Neural crest cell (in vitro differentiated cells): ENCODE measurements around the gene SCD5. TPM values are rescaled to one million over a fixed set of nuclear protein-coding genes. Genes with fewer than 3 reads are reported as not detected.

Experiments used
- DNase-seq: peaks from one replicate; pipeline ENCODE4 v3.0.0; 2021; ENCODE audit warnings: low read depth, mixed read lengths, low spot score
- H3K27ac Mint-ChIP-seq: one replicate; pipeline ENCODE4 v1.8.0; 2021; ENCODE audit warnings: mild to moderate bottlenecking, mixed read lengths; ENCODE audit not compliant: unreplicated experiment
- H3K27me3 Mint-ChIP-seq: 2 replicates; pipeline ENCODE4 v1.8.0; 2021; ENCODE audit warnings: low read depth, mild to moderate bottlenecking, mixed read lengths
- H3K36me3 Mint-ChIP-seq: 2 replicates; pipeline ENCODE4 v1.8.0; 2021; ENCODE audit warnings: low read depth, mild to moderate bottlenecking, mixed read lengths
- H3K4me1 Mint-ChIP-seq: 2 replicates; pipeline ENCODE4 v1.8.0; 2021; ENCODE audit warnings: mixed read lengths
- H3K4me3 Mint-ChIP-seq: one replicate; pipeline ENCODE4 v1.8.0; 2021; ENCODE audit warnings: mild to moderate bottlenecking, mixed read lengths
- H3K9me3 Mint-ChIP-seq: 2 replicates; pipeline ENCODE4 v1.8.0; 2021; ENCODE audit warnings: mixed read lengths
- total RNA-seq: library from RNA; stranded (reverse); gene quantifications from 2 replicates; pipeline ENCODE4 v1.2.1, GENCODE V29; 2021
- TF ChIP-seq, protein P1 (sequence below): fragments of 200-600 bp; sonication (generic); conservative IDR thresholded peaks from 2 replicates; pipeline ENCODE4 v1.5.0; 2021; ENCODE audit warnings: antibody characterized with exemption, mild to moderate bottlenecking

The SCD5 gene
- total RNA-seq, 1 donor from 2014 or later, result 40.7 TPM

- TF ChIP-seq, protein P1, sequence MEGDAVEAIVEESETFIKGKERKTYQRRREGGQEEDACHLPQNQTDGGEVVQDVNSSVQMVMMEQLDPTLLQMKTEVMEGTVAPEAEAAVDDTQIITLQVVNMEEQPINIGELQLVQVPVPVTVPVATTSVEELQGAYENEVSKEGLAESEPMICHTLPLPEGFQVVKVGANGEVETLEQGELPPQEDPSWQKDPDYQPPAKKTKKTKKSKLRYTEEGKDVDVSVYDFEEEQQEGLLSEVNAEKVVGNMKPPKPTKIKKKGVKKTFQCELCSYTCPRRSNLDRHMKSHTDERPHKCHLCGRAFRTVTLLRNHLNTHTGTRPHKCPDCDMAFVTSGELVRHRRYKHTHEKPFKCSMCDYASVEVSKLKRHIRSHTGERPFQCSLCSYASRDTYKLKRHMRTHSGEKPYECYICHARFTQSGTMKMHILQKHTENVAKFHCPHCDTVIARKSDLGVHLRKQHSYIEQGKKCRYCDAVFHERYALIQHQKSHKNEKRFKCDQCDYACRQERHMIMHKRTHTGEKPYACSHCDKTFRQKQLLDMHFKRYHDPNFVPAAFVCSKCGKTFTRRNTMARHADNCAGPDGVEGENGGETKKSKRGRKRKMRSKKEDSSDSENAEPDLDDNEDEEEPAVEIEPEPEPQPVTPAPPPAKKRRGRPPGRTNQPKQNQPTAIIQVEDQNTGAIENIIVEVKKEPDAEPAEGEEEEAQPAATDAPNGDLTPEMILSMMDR, result no peak
- H3K36me3 Mint-ChIP-seq, result no peaks in the 10 kb centered on the region
- no peak overlapping the region for H3K4me3 Mint-ChIP-seq
- H3K9me3 Mint-ChIP-seq, result no peaks in the 10 kb centered on the region
- peaks cover 53% of the 10 kb centered on the region for H3K4me1 Mint-ChIP-seq
- DNase-seq, result no peak
- H3K27ac Mint-ChIP-seq, result peak overlapping the region; percentile 20
- no peaks in the 10 kb centered on the region for H3K27me3 Mint-ChIP-seq
These were observed 87.3 kb downstream of the SCD5 start for GRCh38 chr4:82711158-82711785.

DNA sequence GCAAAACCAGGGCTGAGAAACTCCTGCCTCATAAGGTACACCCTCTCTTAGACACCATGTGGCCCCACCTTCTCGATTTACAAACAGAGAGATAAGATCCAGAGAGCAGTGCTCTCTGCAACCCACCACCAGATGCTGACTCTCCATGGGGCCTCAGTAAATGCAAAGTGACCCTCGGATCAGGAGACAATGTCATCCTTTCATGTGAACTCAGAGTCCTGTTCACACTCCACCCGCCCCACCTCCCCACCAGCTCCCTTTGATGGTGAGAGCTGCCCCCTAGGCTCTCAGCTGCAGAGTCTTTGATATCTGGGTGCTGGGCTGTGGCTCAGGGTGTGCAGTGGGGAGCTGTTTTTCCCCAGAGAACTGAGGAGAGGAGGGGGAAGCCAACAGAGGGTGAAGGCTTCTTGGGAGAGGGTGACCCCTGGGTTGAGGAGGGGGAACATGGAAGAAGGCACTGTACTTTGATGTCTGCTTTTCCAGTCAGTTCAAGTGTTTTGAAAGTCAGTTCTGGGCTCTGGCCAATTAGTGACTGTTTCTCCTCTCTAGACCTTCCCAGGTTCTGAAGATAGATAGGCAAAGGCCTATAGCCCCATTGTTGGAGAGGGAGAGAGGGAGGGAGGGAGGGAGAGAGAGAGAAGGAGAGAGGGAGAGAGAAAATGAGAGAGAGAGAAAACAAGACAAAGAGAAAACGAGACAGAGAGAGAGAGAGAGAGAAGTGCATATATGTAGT is 88.2 kb downstream of the SCD5 start:
- TF ChIP-seq, protein P1, result no peak
- Mint-ChIP-seq H3K36me3 (no peaks in the 10 kb centered on the region), H3K4me3 (peak overlapping the region; percentile 61), H3K4me1 (peaks cover 54% of the 10 kb centered on the region), H3K9me3 (no peaks in the 10 kb centered on the region), H3K27ac (peak overlapping the region; percentile 93), H3K27me3 (no peaks in the 10 kb centered on the region)
- DNase-seq, result peak; percentile 26

DNA sequence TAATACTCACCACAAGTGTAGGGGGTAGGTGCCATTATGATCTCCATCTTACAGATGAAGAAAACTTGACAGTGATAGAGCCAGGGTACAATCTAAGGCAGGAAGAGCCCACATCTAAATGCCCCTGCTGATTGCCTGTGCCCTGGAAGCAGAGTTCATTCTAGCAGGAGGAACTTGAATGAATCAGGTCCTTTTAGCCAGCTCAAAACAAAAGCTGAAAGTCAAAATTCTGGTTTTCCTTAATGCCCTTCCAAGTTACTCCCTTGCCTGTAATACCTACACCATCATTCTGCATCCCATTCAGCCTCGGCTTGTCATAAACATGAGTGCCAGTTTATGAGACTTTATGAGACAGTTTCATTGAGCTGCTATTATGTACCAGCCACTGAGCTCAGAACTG is 89.6 kb downstream of the SCD5 start:
- Mint-ChIP-seq H3K36me3 (peaks cover 2% of the 10 kb centered on the region), H3K4me1 (peaks cover 60% of the 10 kb centered on the region)

GRCh38 chr4:82706349-82707000 is 92.1 kb downstream of the SCD5 start:
- Mint-ChIP-seq H3K36me3 (peaks cover 8% of the 10 kb centered on the region), H3K4me3 (no peak overlapping the region), H3K9me3 (no peaks in the 10 kb centered on the region), H3K27ac (no peak overlapping the region), H3K27me3 (no peaks in the 10 kb centered on the region), H3K4me1 (peaks cover 55% of the 10 kb centered on the region)
- DNase-seq, result no peak
- TF ChIP-seq, protein P1, result no peak

More for the DNA sequence above, 89.6 kb downstream of the SCD5 start:
- Mint-ChIP-seq H3K27me3 (no peaks in the 10 kb centered on the region), H3K4me3 (no peak overlapping the region), H3K27ac (no peak overlapping the region), H3K9me3 (no peaks in the 10 kb centered on the region)
- no peak for DNase-seq
- TF ChIP-seq, protein P1, result no peak

DNA sequence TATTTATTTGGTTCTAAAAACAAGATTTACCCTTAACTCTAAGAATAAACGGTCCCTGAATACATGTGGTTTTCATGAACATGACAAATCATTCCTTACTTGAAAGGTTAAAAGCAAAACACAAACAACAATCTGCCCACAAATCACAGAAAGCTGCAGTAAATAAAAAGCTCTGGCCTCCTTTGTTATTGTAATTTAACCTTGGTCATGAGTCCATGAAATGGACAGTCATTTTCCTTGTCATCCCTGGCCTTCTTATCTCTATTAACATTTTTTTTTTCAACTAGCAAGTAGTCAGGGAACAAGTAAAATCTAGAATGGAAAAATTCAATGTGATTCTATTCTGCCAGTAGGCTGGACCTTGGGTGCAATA is 92.7 kb downstream of the SCD5 start:
- H3K36me3 Mint-ChIP-seq, result peaks cover 8% of the 10 kb centered on the region
- no peaks in the 10 kb centered on the region for H3K9me3 Mint-ChIP-seq
- peaks cover 49% of the 10 kb centered on the region for H3K4me1 Mint-ChIP-seq
- no peak overlapping the region for H3K27ac Mint-ChIP-seq
- H3K4me3 Mint-ChIP-seq, result no peak overlapping the region
- no peak for DNase-seq
- TF ChIP-seq, protein P1, result no peak
- no peaks in the 10 kb centered on the region for H3K27me3 Mint-ChIP-seq
